Keratinocyte (primary cell): Measurements from ENCODE around the gene MTA1.

Experiments used
- EZH2 ChIP-seq: IDR thresholded peaks from one replicate; pipeline ENCODE4 v1.6.1; 2012; ENCODE audit warnings: inconsistent platforms, mild to moderate bottlenecking, low read length, moderate library complexity
- TF ChIP-seq, protein P1 (sequence below), 3 experiments: IDR thresholded peaks in 1 of 3; conservative IDR thresholded peaks in 1 of 3; optimal IDR thresholded peaks in 1 of 3; 2 replicates in 2 of 3; 3 replicates in 1 of 3; pipeline versions ENCODE3 to v1.5.1; 2011; ENCODE audit warnings: low read length in 3 of 3, mild to moderate bottlenecking in 3 of 3, moderate library complexity in 2 of 3, control low read depth in 1 of 3, inconsistent platforms in 1 of 3; ENCODE audit not compliant: insufficient read depth in 2 of 3; ENCODE audit errors: extremely low read depth in 1 of 3

DNA sequence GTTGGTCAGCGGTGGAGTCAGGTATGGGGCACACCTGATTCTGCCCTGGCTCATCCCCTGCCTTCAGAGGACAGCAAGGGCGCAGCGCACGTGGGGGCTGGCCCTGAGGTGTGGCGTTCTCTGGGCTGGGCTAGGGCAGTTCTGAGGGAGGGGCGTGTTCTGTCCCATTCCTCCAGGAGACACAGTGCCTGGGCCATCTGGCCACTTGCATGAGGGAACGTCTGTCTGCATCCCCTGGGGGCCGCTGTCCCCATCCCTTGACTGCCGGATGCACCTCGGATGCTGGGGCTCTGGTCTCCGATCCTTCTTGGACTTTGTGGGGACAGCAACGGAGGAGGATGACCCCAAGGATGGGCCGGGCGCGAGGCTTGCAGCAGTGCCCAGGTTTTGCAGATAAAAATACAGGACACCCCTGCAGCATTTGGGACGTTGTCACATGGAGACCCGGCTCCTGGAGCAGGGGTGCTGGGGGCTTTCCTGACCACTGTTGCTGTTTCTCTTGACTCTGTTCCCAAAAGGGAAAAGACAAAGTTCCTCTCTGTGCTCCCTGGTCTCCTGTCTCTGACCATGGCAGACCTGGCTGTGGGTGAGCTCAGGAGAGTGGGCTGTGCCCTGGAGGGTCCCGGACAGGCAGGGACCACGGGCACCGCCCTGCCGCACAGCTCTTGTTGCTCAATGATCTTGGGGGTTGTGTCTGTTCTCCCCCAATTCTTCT, 6.9 kb downstream of the MTA1 start:
- TF ChIP-seq, protein P1, sequence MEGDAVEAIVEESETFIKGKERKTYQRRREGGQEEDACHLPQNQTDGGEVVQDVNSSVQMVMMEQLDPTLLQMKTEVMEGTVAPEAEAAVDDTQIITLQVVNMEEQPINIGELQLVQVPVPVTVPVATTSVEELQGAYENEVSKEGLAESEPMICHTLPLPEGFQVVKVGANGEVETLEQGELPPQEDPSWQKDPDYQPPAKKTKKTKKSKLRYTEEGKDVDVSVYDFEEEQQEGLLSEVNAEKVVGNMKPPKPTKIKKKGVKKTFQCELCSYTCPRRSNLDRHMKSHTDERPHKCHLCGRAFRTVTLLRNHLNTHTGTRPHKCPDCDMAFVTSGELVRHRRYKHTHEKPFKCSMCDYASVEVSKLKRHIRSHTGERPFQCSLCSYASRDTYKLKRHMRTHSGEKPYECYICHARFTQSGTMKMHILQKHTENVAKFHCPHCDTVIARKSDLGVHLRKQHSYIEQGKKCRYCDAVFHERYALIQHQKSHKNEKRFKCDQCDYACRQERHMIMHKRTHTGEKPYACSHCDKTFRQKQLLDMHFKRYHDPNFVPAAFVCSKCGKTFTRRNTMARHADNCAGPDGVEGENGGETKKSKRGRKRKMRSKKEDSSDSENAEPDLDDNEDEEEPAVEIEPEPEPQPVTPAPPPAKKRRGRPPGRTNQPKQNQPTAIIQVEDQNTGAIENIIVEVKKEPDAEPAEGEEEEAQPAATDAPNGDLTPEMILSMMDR (optimal IDR thresholded peaks at IDR 0.05 in 1 of 3, IDR thresholded peaks at IDR 0.05 in 1 of 3, conservative IDR thresholded peaks at IDR 0.05 in 1 of 3; ENCODE audit: extremely low read depth in 1 of 3, insufficient read depth in 2 of 3, low read length in 3 of 3): no peak
- no peak for TF ChIP-seq EZH2
